Left forelimb (tissue), 1 donor: ENCODE data around the gene ZKSCAN3.
"Not testable (repeated sequence)": the region's sequence is repeated elsewhere in the genome, so short reads cannot be mapped to it uniquely, and the experiment has no call there.

Source experiments
- DNase-seq: peaks from one replicate; pipeline ENCODE4 v3.0.0-alpha.2; 2018; ENCODE audit warnings: low spot score

ZKSCAN3 gene

GRCh38 chr6:28343898-28344677 is 5.7 kb upstream of the ZKSCAN3 start:
- DNase-seq: no peak

GRCh38 chr6:28345201-28345600 is 4.5 kb upstream of the ZKSCAN3 start:
- no peak for DNase-seq

DNA sequence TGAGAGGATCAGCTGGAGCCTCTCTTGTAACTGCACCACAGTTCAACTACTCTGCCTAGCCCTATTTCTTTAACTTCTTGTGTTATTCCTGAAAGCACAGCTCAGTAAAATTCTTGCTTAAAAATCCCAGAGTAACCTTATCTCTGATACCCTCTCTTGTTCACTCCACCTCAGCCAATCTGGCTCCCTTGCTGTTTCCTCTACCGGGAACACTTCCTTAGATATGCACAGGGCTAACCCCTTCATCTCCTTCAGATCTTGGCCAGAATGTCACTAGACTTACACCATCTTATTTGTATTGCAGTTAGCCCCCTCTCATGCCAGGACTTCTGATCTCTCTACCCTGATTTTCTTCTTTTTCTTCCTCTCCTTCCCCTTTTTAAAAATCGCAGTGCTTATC is 2.6 kb upstream of the ZKSCAN3 start:
- DNase-seq: no peak

DNA sequence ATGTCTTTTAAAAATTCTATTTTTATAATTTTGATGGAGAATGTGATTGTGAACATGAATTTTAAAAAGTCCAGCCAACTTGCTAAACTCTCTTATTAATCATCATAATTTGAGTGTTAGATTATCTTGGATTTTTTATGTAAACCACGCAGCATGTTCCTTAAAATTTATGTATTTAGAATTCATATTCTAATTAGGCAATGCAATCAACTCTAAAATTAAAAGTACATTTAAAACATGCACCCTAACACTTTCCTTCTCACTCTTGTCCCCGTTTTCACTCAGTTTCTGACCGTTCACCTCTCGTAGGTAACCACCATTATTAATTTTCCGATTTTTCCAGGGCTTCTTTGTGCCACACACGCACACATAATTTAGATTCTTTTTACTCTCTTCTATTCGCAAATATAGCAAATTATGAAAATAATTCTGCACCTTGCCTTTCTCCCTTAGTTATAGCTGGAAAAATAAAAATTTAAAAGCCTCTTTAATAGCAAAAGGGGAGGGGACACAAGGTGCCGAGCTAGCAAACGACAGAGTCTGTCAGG is 329 bp upstream of the ZKSCAN3 start:
- DNase-seq: no peak

DNA sequence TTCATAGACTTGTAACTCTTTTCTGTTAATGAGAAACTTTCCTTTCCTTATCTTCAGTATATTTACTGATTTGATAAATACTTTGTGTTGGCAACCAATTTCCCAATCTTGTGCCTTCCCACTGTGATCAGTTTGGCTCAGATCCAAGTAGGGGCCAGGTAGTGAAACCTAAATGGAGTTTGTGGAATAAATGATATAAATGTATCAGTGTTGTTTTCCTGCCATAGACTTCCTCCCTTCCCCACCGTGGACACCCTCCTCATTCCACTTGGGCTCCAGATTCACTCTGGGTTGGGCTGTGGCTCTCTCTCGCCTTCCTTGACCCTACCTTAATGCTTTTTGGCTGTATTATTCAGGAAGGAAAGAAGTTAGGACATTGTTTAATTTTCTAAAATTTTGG is 1.3 kb downstream of the ZKSCAN3 start:
- DNase-seq: no peak

DNA sequence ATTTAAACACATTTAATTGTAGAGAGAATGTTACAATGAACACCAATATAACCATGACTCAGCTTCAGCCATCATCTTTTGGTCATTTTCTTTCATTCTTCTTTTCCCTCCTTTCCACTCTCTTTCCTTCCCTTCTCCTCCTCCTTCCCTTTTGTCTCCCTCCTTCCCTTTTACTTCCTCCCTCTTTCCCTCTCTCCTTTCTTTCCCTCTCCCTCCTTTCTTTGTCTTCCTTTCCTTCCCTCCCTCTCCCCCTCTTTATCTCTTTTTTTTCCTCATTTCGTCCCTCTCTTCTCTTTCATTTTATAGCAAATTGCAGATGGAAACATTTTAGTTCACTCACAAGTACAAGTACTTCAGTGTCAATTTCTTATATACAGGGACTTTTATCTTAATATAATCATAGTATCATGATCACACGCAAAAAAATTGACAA is 1.8 kb downstream of the ZKSCAN3 start:
- no peak for DNase-seq

- DNase-seq: no peak
Measured at GRCh38 chr6:28353356-28353755, 3.6 kb downstream of the ZKSCAN3 start.

GRCh38 chr6:28353981-28354676 is 4.4 kb downstream of the ZKSCAN3 start:
- DNase-seq: no peak

- DNase-seq: no peak
Measured at GRCh38 chr6:28354688-28355554, 5.2 kb downstream of the ZKSCAN3 start.

GRCh38 chr6:28355743-28356665 is 6.3 kb downstream of the ZKSCAN3 start:
- DNase-seq: peak; percentile 82

DNA sequence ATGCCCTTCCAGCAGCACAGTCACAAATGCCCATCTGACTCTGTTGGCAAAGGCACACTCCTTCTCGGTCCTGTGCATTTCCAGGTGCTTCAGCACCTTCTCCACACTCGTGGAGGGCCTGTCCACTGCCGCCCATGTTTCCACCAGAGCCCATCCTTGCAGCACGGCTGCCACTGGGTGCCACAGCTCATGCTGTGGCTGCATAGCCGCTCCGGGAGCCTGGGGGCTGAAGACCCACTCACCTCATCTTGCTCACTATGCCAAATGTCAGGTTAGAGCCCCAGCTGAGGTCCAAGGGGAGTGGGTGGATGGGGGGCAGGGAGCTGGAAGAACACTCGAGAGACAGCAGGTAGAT is 6.9 kb downstream of the ZKSCAN3 start:
- DNase-seq: no peak

- no peak for DNase-seq
Measured at GRCh38 chr6:28357036-28357435, 7.3 kb downstream of the ZKSCAN3 start.

- not testable (repeated sequence) for DNase-seq
Measured at GRCh38 chr6:28359562-28359961, 9.8 kb downstream of the ZKSCAN3 start.

GRCh38 chr6:28360961-28361360 is 11.2 kb downstream of the ZKSCAN3 start:
- no peak for DNase-seq

- DNase-seq: not testable (repeated sequence)
Measured at GRCh38 chr6:28365590-28365989, 15.8 kb downstream of the ZKSCAN3 start.

DNA sequence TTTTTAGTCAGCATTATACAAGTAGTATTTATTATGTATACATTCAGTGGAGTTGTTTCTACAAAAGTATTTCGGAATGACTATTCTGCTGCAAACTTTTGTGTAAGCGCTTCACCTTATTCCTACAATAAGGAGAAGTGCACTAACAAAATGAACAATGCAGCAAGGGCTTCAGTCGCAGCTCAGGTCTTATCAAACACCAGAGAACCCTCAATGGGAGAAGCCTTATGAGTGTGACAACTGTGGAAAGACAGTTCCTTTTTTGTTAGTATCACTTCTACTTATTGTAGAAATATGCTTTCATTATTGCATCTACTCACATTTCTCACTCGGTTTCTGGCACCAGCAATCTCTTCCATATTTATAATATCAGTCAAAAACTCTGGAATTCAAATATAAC is 18.8 kb downstream of the ZKSCAN3 start:
- no peak for DNase-seq

DNA sequence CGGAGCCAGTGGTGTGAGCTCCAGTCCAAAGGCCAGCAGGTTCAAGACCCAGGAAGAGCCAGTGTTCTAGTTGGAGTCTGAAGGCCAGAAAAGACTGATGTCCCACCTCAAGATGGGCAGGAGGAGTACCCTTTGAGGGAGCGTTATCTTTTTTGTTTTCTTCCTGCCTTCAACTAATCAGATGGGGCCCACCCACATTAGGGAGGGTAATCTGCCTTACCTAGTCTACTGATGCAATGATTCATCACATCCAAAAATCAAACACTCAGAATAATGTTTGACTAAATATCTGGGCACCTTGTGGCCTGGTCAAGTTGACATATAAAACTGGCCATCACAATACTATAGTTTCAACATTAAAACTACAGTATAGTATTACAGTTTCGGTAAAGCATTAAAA is 19.7 kb downstream of the ZKSCAN3 start:
- no peak for DNase-seq

GRCh38 chr6:28370440-28370839 is 20.7 kb downstream of the ZKSCAN3 start:
- no peak for DNase-seq

DNA sequence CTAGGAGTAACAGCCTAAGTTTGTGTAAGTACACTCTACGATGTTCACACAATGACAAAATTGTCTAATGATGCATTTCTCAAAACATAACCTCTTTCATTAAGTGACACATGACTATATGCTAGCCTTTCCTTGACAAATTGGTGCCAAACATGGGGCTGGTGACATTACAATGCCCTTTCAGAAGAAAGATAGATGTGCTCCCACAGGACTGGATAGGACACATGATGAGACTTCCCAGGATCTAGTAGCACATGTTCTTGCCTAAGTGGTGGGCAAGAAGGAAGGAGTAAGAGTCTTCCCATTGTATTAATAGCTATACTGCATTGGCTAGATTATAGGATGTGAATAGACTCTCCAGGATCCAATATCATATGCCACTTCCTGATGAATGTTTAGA is 21.5 kb downstream of the ZKSCAN3 start:
- no peak for DNase-seq

GRCh38 chr6:28371706-28372451 is 22.1 kb downstream of the ZKSCAN3 start:
- DNase-seq: no peak

DNA sequence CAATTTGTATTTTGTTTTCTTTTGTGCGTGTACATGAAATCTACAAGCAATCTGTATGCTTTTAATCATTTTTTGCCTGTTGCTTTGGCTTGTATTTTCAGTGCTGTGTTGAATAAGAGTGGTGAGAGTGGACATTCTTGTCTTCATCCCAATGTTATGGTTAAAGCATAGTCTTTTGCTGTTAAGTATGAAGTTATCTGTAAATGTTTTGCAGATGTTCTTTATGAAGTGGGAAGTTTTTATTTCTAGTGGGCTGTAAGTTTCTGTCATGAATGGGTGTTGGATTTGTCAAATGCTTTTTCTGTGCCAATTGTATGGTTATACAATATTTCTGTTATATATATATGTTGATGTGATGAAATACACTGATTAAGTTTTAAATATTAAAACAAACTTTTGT is 24.2 kb downstream of the ZKSCAN3 start:
- DNase-seq: no peak
